Measurements from ENCODE around the gene DDAH1. TPM values are rescaled to one million over a fixed set of nuclear protein-coding genes. Genes with fewer than 3 reads are reported as not detected.

Gene DDAH1
- total RNA-seq, 1 donor from 2014 or later = 5.4 TPM

DNA sequence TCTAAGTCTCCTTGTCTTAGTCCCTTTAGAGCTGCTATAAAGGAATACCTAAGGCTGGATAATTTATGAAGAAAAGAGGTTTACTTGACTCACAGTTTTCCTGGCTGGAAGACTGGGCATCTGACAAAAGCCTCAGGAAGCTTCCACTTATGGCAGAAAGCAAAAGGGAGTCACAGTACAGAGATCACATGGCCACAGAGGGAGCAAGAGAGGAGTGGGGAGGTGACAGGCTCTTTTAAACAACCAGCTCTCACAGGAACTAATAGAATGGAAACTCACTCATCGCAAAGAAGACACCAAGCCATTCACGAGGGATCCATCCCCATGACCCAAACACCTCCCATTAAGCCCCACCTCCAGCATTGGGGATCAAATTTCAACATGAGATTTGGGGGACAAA lies 68.8 kb downstream of the DDAH1 start:
- H3K27ac Mint-ChIP-seq (ENCODE audit: unreplicated experiment) = no peak overlapping the region

DNA sequence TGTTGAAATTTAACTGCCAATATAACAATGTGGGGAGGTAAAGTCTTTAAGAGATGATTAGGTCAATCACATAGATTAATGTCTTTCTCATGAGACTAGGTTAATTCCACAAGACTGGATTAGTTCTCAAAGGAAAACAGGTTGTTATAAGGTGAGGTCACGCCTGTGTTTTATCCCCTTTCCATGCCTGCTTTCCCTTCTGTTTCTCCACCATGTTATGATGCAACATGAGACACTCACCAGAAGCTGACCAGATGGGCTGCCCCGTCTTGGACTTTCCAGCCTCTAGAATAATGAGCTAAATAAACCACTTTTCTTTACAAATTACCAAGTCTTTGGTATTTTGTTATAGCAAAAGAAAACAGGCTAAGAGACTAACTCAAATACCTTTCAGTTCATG lies 70.8 kb downstream of the DDAH1 start:
- Mint-ChIP-seq H3K4me1 (ENCODE audit: low read depth, unreplicated experiment) (no peaks in the 10 kb centered on the region), H3K9me3 (ENCODE audit: unreplicated experiment) (no peaks in the 10 kb centered on the region), H3K4me3 (ENCODE audit: unreplicated experiment) (no peak overlapping the region), H3K27me3 (ENCODE audit: unreplicated experiment) (no peaks in the 10 kb centered on the region), H3K27ac (ENCODE audit: unreplicated experiment) (no peak overlapping the region), H3K36me3 (ENCODE audit: unreplicated experiment) (no peaks in the 10 kb centered on the region)
- DNase-seq = no peak
- TF ChIP-seq, protein P1, sequence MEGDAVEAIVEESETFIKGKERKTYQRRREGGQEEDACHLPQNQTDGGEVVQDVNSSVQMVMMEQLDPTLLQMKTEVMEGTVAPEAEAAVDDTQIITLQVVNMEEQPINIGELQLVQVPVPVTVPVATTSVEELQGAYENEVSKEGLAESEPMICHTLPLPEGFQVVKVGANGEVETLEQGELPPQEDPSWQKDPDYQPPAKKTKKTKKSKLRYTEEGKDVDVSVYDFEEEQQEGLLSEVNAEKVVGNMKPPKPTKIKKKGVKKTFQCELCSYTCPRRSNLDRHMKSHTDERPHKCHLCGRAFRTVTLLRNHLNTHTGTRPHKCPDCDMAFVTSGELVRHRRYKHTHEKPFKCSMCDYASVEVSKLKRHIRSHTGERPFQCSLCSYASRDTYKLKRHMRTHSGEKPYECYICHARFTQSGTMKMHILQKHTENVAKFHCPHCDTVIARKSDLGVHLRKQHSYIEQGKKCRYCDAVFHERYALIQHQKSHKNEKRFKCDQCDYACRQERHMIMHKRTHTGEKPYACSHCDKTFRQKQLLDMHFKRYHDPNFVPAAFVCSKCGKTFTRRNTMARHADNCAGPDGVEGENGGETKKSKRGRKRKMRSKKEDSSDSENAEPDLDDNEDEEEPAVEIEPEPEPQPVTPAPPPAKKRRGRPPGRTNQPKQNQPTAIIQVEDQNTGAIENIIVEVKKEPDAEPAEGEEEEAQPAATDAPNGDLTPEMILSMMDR (IDR thresholded peaks at IDR 0.05; ENCODE audit: partially characterized antibody, unreplicated experiment) = no peak

More for the DNA sequence above, 68.8 kb downstream of the DDAH1 start:
- Mint-ChIP-seq H3K4me3 (ENCODE audit: unreplicated experiment) (no peak overlapping the region), H3K4me1 (ENCODE audit: low read depth, unreplicated experiment) (no peaks in the 10 kb centered on the region), H3K36me3 (ENCODE audit: unreplicated experiment) (no peaks in the 10 kb centered on the region), H3K9me3 (ENCODE audit: unreplicated experiment) (no peaks in the 10 kb centered on the region), H3K27me3 (ENCODE audit: unreplicated experiment) (no peaks in the 10 kb centered on the region)
- DNase-seq = no peak
- TF ChIP-seq, protein P1 (IDR thresholded peaks at IDR 0.05; ENCODE audit: partially characterized antibody, unreplicated experiment) = no peak

DNA sequence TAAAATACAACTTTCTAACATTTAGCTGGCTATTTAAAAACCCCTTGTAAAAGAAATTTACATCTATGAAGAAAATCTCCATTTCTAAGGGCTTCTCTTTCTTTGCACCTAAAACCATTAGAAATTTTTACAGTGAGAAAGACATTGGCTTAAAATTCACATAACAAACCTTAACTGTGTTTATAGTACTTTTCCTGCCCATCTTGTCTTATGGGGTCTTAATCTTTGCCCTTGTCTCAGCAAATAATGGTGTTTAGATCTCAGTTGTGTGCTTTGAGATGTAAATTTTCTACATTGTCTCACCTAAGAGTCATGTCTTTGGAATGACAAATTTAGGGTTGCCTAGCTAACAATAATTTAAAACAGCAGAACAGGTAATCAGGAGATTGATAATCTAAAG lies 71.5 kb downstream of the DDAH1 start:
- Mint-ChIP-seq H3K4me3 (ENCODE audit: unreplicated experiment) (no peak overlapping the region), H3K4me1 (ENCODE audit: low read depth, unreplicated experiment) (no peaks in the 10 kb centered on the region), H3K9me3 (ENCODE audit: unreplicated experiment) (no peaks in the 10 kb centered on the region), H3K27ac (ENCODE audit: unreplicated experiment) (no peak overlapping the region), H3K36me3 (ENCODE audit: unreplicated experiment) (no peaks in the 10 kb centered on the region), H3K27me3 (ENCODE audit: unreplicated experiment) (no peaks in the 10 kb centered on the region)
- no peak for DNase-seq
- TF ChIP-seq, protein P1 (IDR thresholded peaks at IDR 0.05; ENCODE audit: partially characterized antibody, unreplicated experiment) = no peak

DNA sequence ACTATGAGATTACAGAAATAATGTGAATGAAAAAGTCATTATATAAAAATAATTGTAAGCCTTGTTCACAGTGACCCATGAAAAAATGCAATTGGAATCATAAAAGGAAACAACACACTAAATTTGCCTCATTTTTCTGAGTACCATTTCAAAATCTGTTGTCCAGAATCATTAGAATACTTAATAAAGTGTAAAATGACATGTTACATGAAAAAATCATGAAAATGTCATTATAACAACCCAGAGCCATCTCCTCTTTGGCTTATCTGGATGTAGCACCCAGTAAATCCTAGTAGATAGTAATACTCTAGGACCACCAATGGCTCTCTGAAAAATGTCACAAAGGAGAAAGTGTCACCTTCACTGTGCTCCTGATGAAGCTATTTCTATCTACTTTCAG lies 76.5 kb downstream of the DDAH1 start:
- no peak for DNase-seq
- TF ChIP-seq, protein P1 (IDR thresholded peaks at IDR 0.05; ENCODE audit: partially characterized antibody, unreplicated experiment) = no peak
- Mint-ChIP-seq H3K27ac (ENCODE audit: unreplicated experiment) (no peak overlapping the region), H3K36me3 (ENCODE audit: unreplicated experiment) (peaks cover 1% of the 10 kb centered on the region), H3K4me1 (ENCODE audit: low read depth, unreplicated experiment) (no peaks in the 10 kb centered on the region), H3K4me3 (ENCODE audit: unreplicated experiment) (no peak overlapping the region), H3K9me3 (ENCODE audit: unreplicated experiment) (no peaks in the 10 kb centered on the region), H3K27me3 (ENCODE audit: unreplicated experiment) (no peaks in the 10 kb centered on the region)

GRCh38 chr1:85387781-85388180 lies 77.2 kb downstream of the DDAH1 start:
- TF ChIP-seq, protein P1 (IDR thresholded peaks at IDR 0.05; ENCODE audit: partially characterized antibody, unreplicated experiment) = no peak
- Mint-ChIP-seq H3K27me3 (ENCODE audit: unreplicated experiment) (no peaks in the 10 kb centered on the region), H3K4me1 (ENCODE audit: low read depth, unreplicated experiment) (no peaks in the 10 kb centered on the region), H3K36me3 (ENCODE audit: unreplicated experiment) (peaks cover 8% of the 10 kb centered on the region), H3K9me3 (ENCODE audit: unreplicated experiment) (no peaks in the 10 kb centered on the region), H3K27ac (ENCODE audit: unreplicated experiment) (no peak overlapping the region), H3K4me3 (ENCODE audit: unreplicated experiment) (no peak overlapping the region)
- DNase-seq = no peak
